A549 (cell line): ENCODE results near the gene SNU13.

ENCODE experiments used
- CBX2 ChIP-seq: fragments of 200-600 bp; sonication (generic); IDR thresholded peaks from 2 replicates; pipeline ENCODE4 v1.6.1; 2016; ENCODE audit warnings: low read depth, mild to moderate bottlenecking, borderline replicate concordance
- CEBPB ChIP-seq, 2 experiments: fragments of >200 bp in 1 of 2; sonication (Bioruptor Twin) in 1 of 2; formaldehyde crosslinking in 1 of 2; IDR thresholded peaks; 2 replicates each; pipeline ENCODE4 v1.6.1; 2012 to 2016
- EP300 ChIP-seq, 2 experiments: fragments of >200 bp; sonication (Bioruptor Twin); formaldehyde crosslinking; IDR thresholded peaks; 2 replicates in 1 of 2; 3 replicates in 1 of 2; pipeline ENCODE4 v1.6.1; 2016 to 2017
- HDAC2 ChIP-seq: fragments of 200-600 bp; sonication (generic); IDR thresholded peaks from 2 replicates; pipeline ENCODE4 v1.6.1; 2016
- HEYL ChIP-seq: fragments of 250-450 bp; sonication (Bioruptor Pico); IDR thresholded peaks from 2 replicates; pipeline ENCODE4 v1.8.0; 2021; ENCODE audit warnings: mild to moderate bottlenecking, moderate library complexity
- MAX ChIP-seq: IDR thresholded peaks from 2 replicates; pipeline ENCODE4 v1.6.1; 2012
- MAZ ChIP-seq: fragments of 150-350 bp; IDR thresholded peaks from 2 replicates; pipeline ENCODE4 v1.6.1; 2014; ENCODE audit warnings: antibody characterized with exemption, low read depth, low read length, borderline replicate concordance
- NFE2L2 ChIP-seq: fragments of 150-350 bp; conservative IDR thresholded peaks from 2 replicates; pipeline ENCODE4 v1.6.1; 2014; ENCODE audit warnings: low read length
- NR3C1 ChIP-seq: fragments of >200 bp; sonication (Bioruptor Twin); formaldehyde crosslinking; IDR thresholded peaks from 3 replicates; pipeline ENCODE4 v1.6.1; 2017
- POLR2A ChIP-seq: IDR thresholded peaks from 2 replicates; pipeline ENCODE4 v1.6.1; 2012; ENCODE audit warnings: mild to moderate bottlenecking, low read length
- REST ChIP-seq: fragments of 200-600 bp; sonication (generic); IDR thresholded peaks from 2 replicates; pipeline ENCODE4 v1.6.1; 2016; ENCODE audit warnings: antibody characterized with exemption, mild to moderate bottlenecking, moderate library complexity
- RFX5 ChIP-seq: fragments of 450-650 bp; IDR thresholded peaks from 2 replicates; pipeline ENCODE4 v1.7.1; 2014; ENCODE audit warnings: antibody characterized with exemption, mild to moderate bottlenecking, moderate library complexity
- SMC3 ChIP-seq: fragments of >200 bp; sonication (Bioruptor Twin); formaldehyde crosslinking; IDR thresholded peaks from 3 replicates; pipeline ENCODE4 v1.6.1; 2018; ENCODE audit warnings: inconsistent platforms
- TF ChIP-seq, protein P1 (sequence below): fragments of >200 bp; sonication (Bioruptor Twin); formaldehyde crosslinking; IDR thresholded peaks from 3 replicates; pipeline ENCODE4 v1.5.1; 2016

DNA sequence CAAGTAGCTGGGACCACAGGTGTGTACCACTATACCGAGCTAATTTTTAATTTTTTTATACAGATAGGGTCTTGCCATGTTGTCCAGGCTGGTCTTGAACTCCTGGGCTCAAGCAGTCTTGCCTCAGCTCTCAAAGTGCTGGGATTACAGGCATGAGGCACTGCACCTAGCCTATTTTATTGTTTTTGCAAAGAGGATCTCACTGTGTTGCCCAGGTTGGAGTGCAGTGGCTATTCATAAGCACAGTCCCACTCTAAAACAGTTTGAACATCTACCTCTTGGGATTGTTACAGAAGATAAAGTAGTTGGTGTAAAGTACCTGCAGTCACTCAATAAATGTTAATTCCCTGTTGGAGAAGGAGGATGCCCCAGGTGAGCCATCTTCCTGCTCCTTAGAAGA lies 38.4 kb downstream of the SNU13 start:
- TF ChIP-seq NFE2L2 (no peak), HEYL (no peak), EP300 (IDR thresholded peaks at IDR 0.05) (no peak), POLR2A (no peak), MAZ (no peak), CBX2 (no peak), REST (no peak), CEBPB (IDR thresholded peaks at IDR 0.05) (no peak), RFX5 (no peak), NR3C1 (no peak), HDAC2 (no peak), SMC3 (no peak), MAX (no peak)
- TF ChIP-seq, protein P1, sequence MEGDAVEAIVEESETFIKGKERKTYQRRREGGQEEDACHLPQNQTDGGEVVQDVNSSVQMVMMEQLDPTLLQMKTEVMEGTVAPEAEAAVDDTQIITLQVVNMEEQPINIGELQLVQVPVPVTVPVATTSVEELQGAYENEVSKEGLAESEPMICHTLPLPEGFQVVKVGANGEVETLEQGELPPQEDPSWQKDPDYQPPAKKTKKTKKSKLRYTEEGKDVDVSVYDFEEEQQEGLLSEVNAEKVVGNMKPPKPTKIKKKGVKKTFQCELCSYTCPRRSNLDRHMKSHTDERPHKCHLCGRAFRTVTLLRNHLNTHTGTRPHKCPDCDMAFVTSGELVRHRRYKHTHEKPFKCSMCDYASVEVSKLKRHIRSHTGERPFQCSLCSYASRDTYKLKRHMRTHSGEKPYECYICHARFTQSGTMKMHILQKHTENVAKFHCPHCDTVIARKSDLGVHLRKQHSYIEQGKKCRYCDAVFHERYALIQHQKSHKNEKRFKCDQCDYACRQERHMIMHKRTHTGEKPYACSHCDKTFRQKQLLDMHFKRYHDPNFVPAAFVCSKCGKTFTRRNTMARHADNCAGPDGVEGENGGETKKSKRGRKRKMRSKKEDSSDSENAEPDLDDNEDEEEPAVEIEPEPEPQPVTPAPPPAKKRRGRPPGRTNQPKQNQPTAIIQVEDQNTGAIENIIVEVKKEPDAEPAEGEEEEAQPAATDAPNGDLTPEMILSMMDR, result no peak
